ENCODE results near the gene CIDEC. TPM values are rescaled to one million over a fixed set of nuclear protein-coding genes. Genes with fewer than 3 reads are reported as not detected.

Gene CIDEC
- total and polyA plus RNA-seq, 2 of the 8 experiments (the other 6 are each of a cell fraction or from before 2014, with no cell fraction given) = not detected

DNA sequence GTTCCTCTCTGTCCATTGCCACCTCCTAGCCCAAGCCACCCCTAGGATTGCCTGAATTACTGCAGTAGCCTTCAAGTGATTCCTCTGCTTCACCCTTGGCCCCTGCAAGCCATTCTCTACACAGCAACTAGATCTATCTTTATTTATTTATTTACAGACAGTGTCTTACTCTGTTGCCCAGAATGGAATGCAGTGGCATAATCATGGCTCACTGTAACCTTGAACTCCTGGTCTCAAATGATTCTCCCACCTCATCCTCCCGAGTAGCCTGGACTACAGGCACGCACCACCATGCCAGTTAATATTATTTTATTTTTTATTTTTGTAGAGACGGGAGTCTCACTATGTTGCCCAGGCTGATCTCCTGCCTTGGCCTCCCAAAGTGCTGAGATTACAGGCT lies 8.5 kb upstream of the CIDEC start (continued):
- no peak for TF ChIP-seq KDM4A (IDR thresholded peaks at IDR 0.05; ENCODE audit: low read depth, low read length, severe bottlenecking)
- TF ChIP-seq EGR1 (IDR thresholded peaks at IDR 0.05; ENCODE audit: borderline replicate concordance, low read depth, low read length) = no peak
- TF ChIP-seq BACH1 (IDR thresholded peaks at IDR 0.05; ENCODE audit: low read length) = no peak
- no peak for TF ChIP-seq NANOG (IDR thresholded peaks at IDR 0.05; ENCODE audit: insufficient read depth, low read depth, low read length, poor library complexity, severe bottlenecking)
- TF ChIP-seq HDAC2 (IDR thresholded peaks at IDR 0.05; ENCODE audit: borderline replicate concordance in 1 of 2, low read depth in 2 of 2, low read length in 2 of 2) = no peak
- TF ChIP-seq MAFK (IDR thresholded peaks at IDR 0.05; ENCODE audit: low read depth, low read length) = no peak

Measured in H1 (cell line).